GM21381 (cell line): ENCODE measurements around the gene CKLF.

Experiments
- ATAC-seq: cut with Tn5 transposase; IDR thresholded peaks from one replicate; pipeline ENCODE4 v1.9.1; 2021; ENCODE audit warnings: mild to moderate bottlenecking, moderate library complexity; ENCODE audit not compliant: unreplicated experiment

Gene CKLF

DNA sequence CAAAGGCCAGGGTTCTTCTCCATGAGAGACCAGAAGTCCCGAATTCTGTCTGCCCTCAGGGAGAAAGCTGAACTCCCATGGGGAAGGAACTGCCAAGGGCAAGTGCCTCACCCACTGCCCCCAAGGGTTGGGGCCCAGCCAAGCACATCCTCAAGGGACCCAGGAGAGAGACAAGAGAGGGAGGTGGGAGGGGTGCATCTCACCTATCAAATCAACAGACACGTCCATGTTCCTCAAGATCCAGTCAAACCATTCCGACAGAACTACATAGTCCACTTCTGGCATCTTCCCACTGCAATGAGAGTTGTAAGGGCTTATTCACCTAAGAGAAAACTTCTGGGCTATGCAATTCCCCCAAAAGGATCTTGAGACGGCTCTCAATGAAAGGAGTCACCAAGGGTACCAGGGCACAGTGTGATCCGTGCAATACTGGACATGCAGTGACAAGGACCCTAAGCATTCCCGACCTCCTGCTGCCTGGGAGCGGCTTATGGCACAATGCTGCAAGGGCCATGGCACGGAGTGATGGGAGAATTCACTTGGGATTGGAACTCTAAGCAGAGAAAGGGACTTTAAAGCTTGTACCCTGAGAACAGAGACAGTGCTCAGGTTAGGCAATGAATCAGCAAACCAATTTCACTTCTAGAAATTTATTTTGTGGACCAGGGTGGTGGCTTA is 34.7 kb upstream of the CKLF start:
- no peak for ATAC-seq

- no peak for ATAC-seq
These were observed 32.6 kb upstream of the CKLF start for GRCh38 chr16:66519482-66520373.

DNA sequence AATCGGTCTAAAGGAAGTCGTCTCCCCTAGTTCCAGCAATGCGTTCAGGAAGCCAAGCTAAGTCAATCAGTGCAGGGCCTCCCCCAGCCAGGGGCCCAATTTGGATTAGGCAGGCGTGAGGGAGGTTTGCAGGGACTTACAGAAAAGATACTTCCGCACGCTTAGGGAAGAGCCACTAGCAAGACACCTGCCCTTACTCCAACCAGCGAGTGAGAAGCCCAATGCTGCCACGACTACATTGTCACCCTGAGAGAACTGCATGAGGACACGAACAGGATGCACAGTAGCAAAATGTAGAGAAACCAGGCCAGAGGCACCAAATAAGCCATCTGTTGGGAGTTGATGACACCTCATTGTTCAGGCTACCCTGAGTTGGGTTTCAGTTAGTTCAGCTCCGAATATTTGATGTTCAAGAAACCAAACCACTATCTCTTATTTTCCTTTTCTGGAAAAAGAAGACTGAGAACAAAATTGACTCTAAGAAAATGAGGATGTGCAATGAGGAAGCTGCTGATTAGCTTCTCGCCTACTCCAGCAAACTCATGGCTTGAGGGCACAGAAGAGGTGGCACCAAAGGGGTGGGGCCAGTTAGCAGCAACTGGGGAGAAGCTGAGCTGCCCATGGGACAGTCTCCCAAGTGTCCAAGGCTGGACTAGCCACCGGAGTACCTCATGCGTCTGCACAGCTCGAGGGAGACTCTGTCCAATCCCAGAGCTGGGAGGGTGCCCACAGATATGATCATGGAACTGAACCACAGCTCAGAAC is 31.8 kb upstream of the CKLF start:
- no peak for ATAC-seq

DNA sequence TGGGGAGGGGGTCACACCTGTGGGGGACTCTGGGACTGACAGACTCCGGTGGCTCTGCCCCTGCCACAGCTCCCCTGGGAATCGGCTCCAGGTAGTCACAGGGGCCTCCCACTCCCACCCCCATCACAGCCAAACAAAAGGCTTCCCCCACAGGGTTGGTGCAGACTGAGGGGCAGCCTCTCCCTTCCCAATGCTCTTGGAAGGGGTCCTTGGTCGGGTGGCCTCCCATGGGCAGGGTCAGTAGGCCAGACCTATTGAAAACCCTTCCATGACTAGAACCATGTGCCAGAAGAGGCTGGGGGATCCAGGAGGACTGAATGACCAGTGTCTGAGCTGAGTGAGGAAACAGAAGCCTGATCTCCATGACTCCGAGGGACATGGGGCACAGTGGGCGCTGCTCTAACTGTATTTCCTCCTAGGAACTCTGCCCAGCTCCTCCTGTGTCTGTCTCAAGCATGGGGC is 31.1 kb upstream of the CKLF start:
- ATAC-seq, result no peak

- peak; percentile 70 for ATAC-seq
These were observed 30.2 kb upstream of the CKLF start for GRCh38 chr16:66521951-66522771.

GRCh38 chr16:66522816-66523590 is 29.4 kb upstream of the CKLF start:
- ATAC-seq, result no peak

GRCh38 chr16:66523861-66524354 is 28.5 kb upstream of the CKLF start:
- peak; percentile 35 for ATAC-seq

- peak; percentile 50 for ATAC-seq
These were observed 27.7 kb upstream of the CKLF start for GRCh38 chr16:66524601-66525164.

- no peak for ATAC-seq
These were observed 26.8 kb upstream of the CKLF start for GRCh38 chr16:66525396-66526180.

DNA sequence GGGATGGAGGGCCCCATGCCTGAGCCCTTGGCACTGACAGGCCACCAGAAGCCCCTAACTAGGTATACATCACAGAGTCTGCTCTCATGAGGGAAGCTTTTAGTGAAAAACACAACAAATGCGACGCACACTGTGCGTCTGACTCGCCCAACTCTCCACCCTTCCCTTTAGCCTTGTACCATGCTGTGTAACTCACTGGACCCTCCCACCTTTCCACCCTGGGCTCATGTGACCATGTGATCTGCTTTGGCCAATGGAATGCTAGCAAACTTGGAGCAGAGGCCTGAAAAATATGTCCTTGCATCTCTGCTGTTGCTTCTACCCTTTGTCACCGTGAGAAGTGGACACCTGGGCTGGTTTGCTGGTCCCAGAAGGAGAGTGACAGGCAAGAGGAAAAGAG is 24.1 kb upstream of the CKLF start:
- no peak for ATAC-seq

DNA sequence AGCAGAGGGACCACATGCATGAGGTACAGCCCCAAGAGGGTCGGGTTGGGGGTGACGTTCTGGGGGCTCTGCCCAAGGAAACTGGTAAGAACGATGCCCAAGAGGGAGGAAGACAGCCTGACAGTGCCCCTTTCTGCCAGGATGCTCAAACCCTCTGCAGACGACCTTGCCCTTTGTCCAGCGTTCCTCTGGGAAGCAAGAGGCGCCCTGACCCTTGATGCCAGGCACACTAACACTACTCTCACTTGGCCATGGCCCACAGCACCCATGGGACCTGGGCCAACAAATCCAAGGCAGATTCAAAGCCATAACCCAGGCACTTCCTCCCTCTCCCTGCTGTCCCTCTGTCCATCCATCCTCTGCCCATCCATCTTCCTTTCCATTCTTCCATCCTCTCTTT is 22.9 kb upstream of the CKLF start:
- ATAC-seq, result no peak

GRCh38 chr16:66534376-66534799 is 18.0 kb upstream of the CKLF start:
- ATAC-seq, result no peak

DNA sequence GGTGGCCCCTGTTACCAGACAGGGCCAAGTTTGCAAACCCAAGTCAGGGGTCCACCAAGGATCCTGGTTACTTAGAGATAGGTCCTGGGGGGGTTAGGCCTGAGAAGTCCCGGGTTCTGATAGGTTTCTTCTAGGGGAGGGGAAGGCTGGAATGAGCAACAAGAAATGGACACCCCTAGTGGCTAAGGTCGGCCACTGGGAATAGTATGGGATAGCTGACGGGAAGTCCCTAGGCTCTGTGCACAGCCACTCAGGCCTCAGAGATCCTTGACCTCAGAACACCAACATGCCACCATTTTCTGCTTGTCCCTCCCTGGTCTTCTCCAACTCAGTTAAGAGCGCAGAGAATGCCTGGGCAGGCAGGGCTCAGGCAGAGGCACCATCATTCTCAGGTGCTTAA is 15.9 kb upstream of the CKLF start:
- ATAC-seq, result no peak

- no peak for ATAC-seq
These were observed 15.1 kb upstream of the CKLF start for GRCh38 chr16:66537236-66537635.

DNA sequence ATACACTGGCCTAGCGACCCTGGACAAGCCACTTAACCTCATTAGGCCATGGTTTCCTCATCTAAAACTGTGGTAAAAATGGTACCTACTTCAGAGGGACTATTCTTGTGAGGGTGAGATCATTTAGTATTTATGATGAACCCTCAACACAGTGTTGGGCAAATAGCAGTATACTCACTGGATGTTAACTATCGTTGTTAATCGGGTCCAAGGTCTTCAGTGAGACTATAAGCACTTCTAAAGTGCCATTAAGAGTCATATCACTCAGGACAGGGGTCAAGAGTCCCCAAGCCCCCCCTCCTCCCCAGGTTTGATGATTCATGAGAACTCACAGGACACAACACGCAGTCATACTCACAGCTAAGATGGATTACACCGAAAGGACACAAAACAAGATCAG is 13.5 kb upstream of the CKLF start:
- ATAC-seq, result no peak

DNA sequence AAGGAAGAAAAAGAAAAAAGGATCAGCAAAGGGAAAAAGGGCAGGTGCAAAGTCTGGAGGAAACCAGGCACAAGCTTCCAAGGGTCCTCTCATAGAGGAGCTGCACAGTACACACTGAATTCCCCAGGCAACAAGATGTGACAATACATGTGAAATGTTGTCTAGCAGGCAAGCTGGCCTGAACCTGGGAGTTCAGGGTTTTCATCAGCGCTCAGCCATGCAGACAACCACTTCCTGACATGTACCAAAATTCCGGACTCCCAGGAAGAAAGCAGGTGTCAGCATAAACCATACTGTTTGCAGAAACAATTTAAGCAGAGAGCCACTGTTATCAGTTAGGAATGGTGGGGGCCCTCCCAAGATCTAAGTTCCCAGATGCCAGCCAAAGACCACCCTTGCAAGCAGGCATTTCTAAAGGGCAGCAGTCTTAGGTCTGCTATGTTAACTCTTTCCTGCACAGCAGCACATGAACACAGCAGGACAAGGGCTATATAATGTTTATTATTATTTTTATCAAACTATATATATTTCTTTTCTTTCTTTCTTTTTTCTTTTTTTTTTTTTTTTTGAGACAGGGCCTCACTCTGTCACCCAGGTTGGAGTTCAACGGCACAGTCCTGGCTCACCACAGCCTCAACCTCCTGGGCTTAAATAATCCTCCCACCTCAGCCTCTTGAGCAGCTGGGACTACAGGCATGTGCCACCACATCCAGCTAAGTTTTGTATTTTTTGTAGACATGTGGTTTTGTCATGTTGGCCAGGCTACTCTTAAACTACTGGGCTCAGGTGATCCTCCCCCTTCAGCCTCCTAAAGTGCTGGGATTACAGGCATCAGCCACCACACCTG is 12.5 kb upstream of the CKLF start:
- peak; percentile 73 for ATAC-seq
